Karpas-422 (cell line): ENCODE results near the gene FGR. TPM values are rescaled to one million over a fixed set of nuclear protein-coding genes. Genes with fewer than 3 reads are reported as not detected.

Experiments
- DNase-seq: peaks from one replicate; pipeline ENCODE4 v3.0.0-alpha.2; 2015
- H2AFZ ChIP-seq: fragments of 200-600 bp; sonication (generic); 2 replicates; pipeline ENCODE4 v1.6.1; 2014; ENCODE audit warnings: antibody characterized with exemption, low read length, mixed read lengths
- H3K27ac ChIP-seq: fragments of 200-600 bp; sonication (generic); 2 replicates; pipeline ENCODE4 v1.5.1; 2014; ENCODE audit warnings: mild to moderate bottlenecking, low read length, moderate library complexity
- H3K27me3 ChIP-seq: fragments of 200-600 bp; sonication (generic); 2 replicates; pipeline ENCODE4 v1.6.1; 2014; ENCODE audit warnings: low read length, mixed read lengths
- H3K36me3 ChIP-seq: fragments of 200-600 bp; sonication (generic); 2 replicates; pipeline ENCODE4 v1.6.1; 2014; ENCODE audit warnings: low read length, mixed read lengths; ENCODE audit not compliant: insufficient read depth
- H3K4me1 ChIP-seq: fragments of 200-600 bp; sonication (generic); 2 replicates; pipeline ENCODE4 v1.6.1; 2014; ENCODE audit warnings: mild to moderate bottlenecking, low read length, mixed read lengths
- H3K4me2 ChIP-seq: fragments of 200-600 bp; sonication (generic); 2 replicates; pipeline ENCODE4 v1.6.1; 2014; ENCODE audit warnings: low read length, low read depth, mild to moderate bottlenecking; ENCODE audit not compliant: poor library complexity, severe bottlenecking
- H3K4me3 ChIP-seq: fragments of 200-600 bp; sonication (generic); 2 replicates; pipeline ENCODE4 v1.5.1; 2014; ENCODE audit warnings: mild to moderate bottlenecking, antibody characterized with exemption, low read length, mixed read lengths
- H3K79me2 ChIP-seq: fragments of 200-600 bp; sonication (generic); 2 replicates; pipeline ENCODE4 v1.6.1; 2014; ENCODE audit warnings: mild to moderate bottlenecking, low read length, mixed read lengths
- H3K9ac ChIP-seq: fragments of 200-600 bp; sonication (generic); 2 replicates; pipeline ENCODE4 v1.6.0; 2014; ENCODE audit warnings: low read length
- H3K9me2 ChIP-seq: fragments of 200-600 bp; sonication (generic), shearing (Covaris generic); replicated peaks from 2 replicates; pipeline ENCODE4 v1.6.0; 2014; ENCODE audit warnings: mild to moderate bottlenecking, low read length, moderate library complexity; ENCODE audit not compliant: insufficient read depth
- H3K9me3 ChIP-seq: fragments of 300-700, 200-600 bp; sonication (generic); 2 replicates; pipeline ENCODE4 v1.6.1; 2014; ENCODE audit warnings: low read length, mixed read lengths
- H4K20me1 ChIP-seq: fragments of 200-600 bp; sonication (generic); 2 replicates; pipeline ENCODE4 v1.6.1; 2014; ENCODE audit warnings: mild to moderate bottlenecking, antibody characterized with exemption, low read length, low read depth; ENCODE audit not compliant: insufficient read depth
- total RNA-seq: library from RNA; depleted of rRNA; stranded (reverse); fragments of >200 nt; shearing (Covaris generic); gene quantifications from 2 replicates; pipeline ENCODE4 v1.2.3, GENCODE V29; 2014; ENCODE audit warnings: low replicate concordance

The FGR gene
- total RNA-seq, 1 experiment from 2014 or later, result 3.0 TPM

GRCh38 chr1:27594564-27595510, 40.1 kb downstream of the FGR start:
- H3K4me2 ChIP-seq, result no peak overlapping the region
- H3K4me3 ChIP-seq, result no peak overlapping the region
- H4K20me1 ChIP-seq, result peaks cover 40% of the 10 kb centered on the region
- no peaks in the 10 kb centered on the region for H3K9me2 ChIP-seq
- H3K36me3 ChIP-seq, result no peaks in the 10 kb centered on the region
- no peaks in the 10 kb centered on the region for H3K79me2 ChIP-seq
- no peak overlapping the region for H3K9ac ChIP-seq
- H3K9me3 ChIP-seq, result no peaks in the 10 kb centered on the region
- no peak overlapping the region for H2AFZ ChIP-seq
- DNase-seq, result no peak
- H3K27ac ChIP-seq, result no peak overlapping the region
- H3K27me3 ChIP-seq, result no peaks in the 10 kb centered on the region
- peaks cover 10% of the 10 kb centered on the region for H3K4me1 ChIP-seq

GRCh38 chr1:27593678-27594563, 41.1 kb downstream of the FGR start:
- Histone ChIP-seq H2AFZ (no peak overlapping the region), H3K9me3 (no peaks in the 10 kb centered on the region), H3K4me1 (peaks cover 1% of the 10 kb centered on the region), H3K4me2 (no peak overlapping the region), H4K20me1 (peaks cover 35% of the 10 kb centered on the region), H3K36me3 (no peaks in the 10 kb centered on the region), H3K9ac (no peak overlapping the region), H3K79me2 (no peaks in the 10 kb centered on the region), H3K27ac (no peak overlapping the region), H3K4me3 (no peak overlapping the region), H3K9me2 (no peaks in the 10 kb centered on the region), H3K27me3 (no peaks in the 10 kb centered on the region)
- DNase-seq, result no peak

GRCh38 chr1:27592931-27593677, 41.9 kb downstream of the FGR start:
- no peak overlapping the region for H3K9ac ChIP-seq
- H3K27ac ChIP-seq, result no peak overlapping the region
- no peak overlapping the region for H3K4me2 ChIP-seq
- H3K4me3 ChIP-seq, result no peak overlapping the region
- no peaks in the 10 kb centered on the region for H3K27me3 ChIP-seq
- no peak overlapping the region for H2AFZ ChIP-seq
- no peaks in the 10 kb centered on the region for H3K36me3 ChIP-seq
- no peaks in the 10 kb centered on the region for H3K4me1 ChIP-seq
- peaks cover 28% of the 10 kb centered on the region for H4K20me1 ChIP-seq
- H3K9me3 ChIP-seq, result no peaks in the 10 kb centered on the region
- no peak for DNase-seq
- H3K9me2 ChIP-seq, result no peaks in the 10 kb centered on the region
- no peaks in the 10 kb centered on the region for H3K79me2 ChIP-seq

GRCh38 chr1:27592232-27592930, 42.6 kb downstream of the FGR start:
- Histone ChIP-seq H3K27me3 (no peaks in the 10 kb centered on the region), H3K27ac (no peak overlapping the region), H3K9me3 (no peaks in the 10 kb centered on the region), H3K9ac (no peak overlapping the region), H3K9me2 (no peaks in the 10 kb centered on the region), H3K4me3 (no peak overlapping the region), H3K79me2 (no peaks in the 10 kb centered on the region), H3K36me3 (no peaks in the 10 kb centered on the region), H3K4me2 (no peak overlapping the region), H4K20me1 (peaks cover 24% of the 10 kb centered on the region), H2AFZ (no peak overlapping the region), H3K4me1 (no peaks in the 10 kb centered on the region)
- no peak for DNase-seq

GRCh38 chr1:27591622-27592021, 43.4 kb downstream of the FGR start:
- no peaks in the 10 kb centered on the region for H3K4me1 ChIP-seq
- H3K79me2 ChIP-seq, result no peaks in the 10 kb centered on the region
- no peaks in the 10 kb centered on the region for H3K9me2 ChIP-seq
- no peak overlapping the region for H2AFZ ChIP-seq
- H3K36me3 ChIP-seq, result no peaks in the 10 kb centered on the region
- no peak overlapping the region for H3K27ac ChIP-seq
- H3K4me2 ChIP-seq, result no peak overlapping the region
- H4K20me1 ChIP-seq, result peaks cover 24% of the 10 kb centered on the region
- H3K27me3 ChIP-seq, result no peaks in the 10 kb centered on the region
- H3K9me3 ChIP-seq, result no peaks in the 10 kb centered on the region
- H3K4me3 ChIP-seq, result no peak overlapping the region
- H3K9ac ChIP-seq, result no peak overlapping the region
- peak; percentile 58 for DNase-seq

GRCh38 chr1:27590917-27591508, 44.0 kb downstream of the FGR start:
- H4K20me1 ChIP-seq, result peaks cover 24% of the 10 kb centered on the region
- no peaks in the 10 kb centered on the region for H3K27me3 ChIP-seq
- no peak overlapping the region for H2AFZ ChIP-seq
- no peaks in the 10 kb centered on the region for H3K36me3 ChIP-seq
- no peak overlapping the region for H3K4me2 ChIP-seq
- H3K9me2 ChIP-seq, result no peaks in the 10 kb centered on the region
- no peak overlapping the region for H3K4me3 ChIP-seq
- H3K9me3 ChIP-seq, result no peaks in the 10 kb centered on the region
- no peak overlapping the region for H3K9ac ChIP-seq
- no peak for DNase-seq
- no peaks in the 10 kb centered on the region for H3K79me2 ChIP-seq
- H3K4me1 ChIP-seq, result no peaks in the 10 kb centered on the region
- H3K27ac ChIP-seq, result no peak overlapping the region

- H2AFZ ChIP-seq, result no peak overlapping the region
- H4K20me1 ChIP-seq, result peaks cover 21% of the 10 kb centered on the region; the same call in 1 of the 2 replicates
- no peak for DNase-seq
- H3K4me3 ChIP-seq, result no peak overlapping the region
- no peaks in the 10 kb centered on the region for H3K36me3 ChIP-seq
- no peak overlapping the region for H3K27ac ChIP-seq
- no peaks in the 10 kb centered on the region for H3K79me2 ChIP-seq
- H3K9me2 ChIP-seq, result no peaks in the 10 kb centered on the region
- no peaks in the 10 kb centered on the region for H3K9me3 ChIP-seq
- H3K27me3 ChIP-seq, result no peaks in the 10 kb centered on the region
- H3K4me2 ChIP-seq, result no peak overlapping the region
- H3K4me1 ChIP-seq, result no peaks in the 10 kb centered on the region
- no peak overlapping the region for H3K9ac ChIP-seq
Measured at GRCh38 chr1:27589841-27590426, 45.1 kb downstream of the FGR start.
